ENCODE results near the gene PVRIG. TPM values are rescaled to one million over a fixed set of nuclear protein-coding genes. Genes with fewer than 3 reads are reported as not detected.
"Not testable (repeated sequence)": the region's sequence is repeated elsewhere in the genome, so short reads cannot be mapped to it uniquely, and the experiment has no call there.

PVRIG gene
- total and polyA plus RNA-seq, 9 donors: 0.13 to 7.6 (median 3.5) TPM

GRCh38 chr7:100195222-100195621 is 24.5 kb upstream of the PVRIG start:
- Histone ChIP-seq H3K9me3 (replicated peaks; ENCODE audit: control insufficient read depth, low read depth, low read length) (no peaks in the 10 kb centered on the region), H3K27me3 (ENCODE audit: control insufficient read depth, insufficient read depth, low read length) (no peaks in the 10 kb centered on the region), H3K4me1 (ENCODE audit: control insufficient read depth, insufficient read depth, low read length) (no peaks in the 10 kb centered on the region), H3K4me3 (ENCODE audit: low read length) (no peak overlapping the region), H3K36me3 (ENCODE audit: control insufficient read depth, insufficient read depth, low read length) (no peaks in the 10 kb centered on the region), H3K27ac (ENCODE audit: low read length) (no peak overlapping the region)
- DNase-seq: no peak
- no CpG with 5 or more reads among the region's 2 CpGs for WGBS (ENCODE audit: insufficient coverage)

- H3K27ac ChIP-seq (ENCODE audit: low read length); H3K27me3 ChIP-seq (ENCODE audit: control insufficient read depth, insufficient read depth, low read length); H3K4me1 ChIP-seq (ENCODE audit: control insufficient read depth, insufficient read depth, low read length); H3K36me3 ChIP-seq (ENCODE audit: control insufficient read depth, insufficient read depth, low read length); H3K4me3 ChIP-seq (ENCODE audit: low read length); DNase-seq; H3K9me3 ChIP-seq (replicated peaks; ENCODE audit: control insufficient read depth, low read depth, low read length): not testable (repeated sequence)
- 89% methylated on average over 1 of the region's 6 CpGs for WGBS (ENCODE audit: insufficient coverage)
Observed at GRCh38 chr7:100195901-100196322, 23.8 kb upstream of the PVRIG start.

GRCh38 chr7:100198266-100198665 is 21.5 kb upstream of the PVRIG start:
- Histone ChIP-seq H3K27me3 (ENCODE audit: control insufficient read depth, insufficient read depth, low read length) (no peaks in the 10 kb centered on the region), H3K9me3 (replicated peaks; ENCODE audit: control insufficient read depth, low read depth, low read length) (no peaks in the 10 kb centered on the region), H3K36me3 (ENCODE audit: control insufficient read depth, insufficient read depth, low read length) (no peaks in the 10 kb centered on the region), H3K4me1 (ENCODE audit: control insufficient read depth, insufficient read depth, low read length) (no peaks in the 10 kb centered on the region), H3K4me3 (ENCODE audit: low read length) (no peak overlapping the region), H3K27ac (ENCODE audit: low read length) (no peak overlapping the region)
- 81% methylated on average over 3 of the region's 10 CpGs for WGBS (ENCODE audit: insufficient coverage)
- DNase-seq: no peak

GRCh38 chr7:100200693-100201092 is 19.1 kb upstream of the PVRIG start:
- no peak for DNase-seq
- Histone ChIP-seq H3K4me3 (ENCODE audit: low read length) (no peak overlapping the region), H3K27ac (ENCODE audit: low read length) (no peak overlapping the region), H3K27me3 (ENCODE audit: control insufficient read depth, insufficient read depth, low read length) (no peaks in the 10 kb centered on the region), H3K4me1 (ENCODE audit: control insufficient read depth, insufficient read depth, low read length) (peaks cover 10% of the 10 kb centered on the region), H3K36me3 (ENCODE audit: control insufficient read depth, insufficient read depth, low read length) (no peaks in the 10 kb centered on the region), H3K9me3 (replicated peaks; ENCODE audit: control insufficient read depth, low read depth, low read length) (no peaks in the 10 kb centered on the region)
- WGBS (ENCODE audit: insufficient coverage): 87% methylated on average over 8 of the region's 11 CpGs

GRCh38 chr7:100204454-100204853 is 15.3 kb upstream of the PVRIG start:
- Histone ChIP-seq H3K36me3 (ENCODE audit: control insufficient read depth, insufficient read depth, low read length) (no peaks in the 10 kb centered on the region), H3K27ac (ENCODE audit: low read length) (peak overlapping the region; percentile 25)

GRCh38 chr7:100208911-100209408 is 10.8 kb upstream of the PVRIG start:
- Histone ChIP-seq H3K36me3 (ENCODE audit: control insufficient read depth, insufficient read depth, low read length) (peaks cover 5% of the 10 kb centered on the region), H3K9me3 (replicated peaks; ENCODE audit: control insufficient read depth, low read depth, low read length) (no peaks in the 10 kb centered on the region), H3K4me3 (ENCODE audit: low read length) (no peak overlapping the region), H3K27me3 (ENCODE audit: control insufficient read depth, insufficient read depth, low read length) (no peaks in the 10 kb centered on the region), H3K27ac (ENCODE audit: low read length) (no peak overlapping the region), H3K4me1 (ENCODE audit: control insufficient read depth, insufficient read depth, low read length) (peaks cover 26% of the 10 kb centered on the region)
- 48% methylated on average over 4 of the region's 6 CpGs for WGBS (ENCODE audit: insufficient coverage)
- no peak for DNase-seq

More at GRCh38 chr7:100204454-100204853, 15.3 kb upstream of the PVRIG start:
- H3K27me3 ChIP-seq (ENCODE audit: control insufficient read depth, insufficient read depth, low read length): no peaks in the 10 kb centered on the region
- DNase-seq: peak; percentile 69
- peaks cover 16% of the 10 kb centered on the region for H3K4me1 ChIP-seq (ENCODE audit: control insufficient read depth, insufficient read depth, low read length)
- no peak overlapping the region for H3K4me3 ChIP-seq (ENCODE audit: low read length)
- 51% methylated on average over 6 of the region's 9 CpGs for WGBS (ENCODE audit: insufficient coverage)
- H3K9me3 ChIP-seq (replicated peaks; ENCODE audit: control insufficient read depth, low read depth, low read length): no peaks in the 10 kb centered on the region

- WGBS (ENCODE audit: insufficient coverage): 76% methylated on average over 6 of the region's 6 CpGs
- H3K36me3 ChIP-seq (ENCODE audit: control insufficient read depth, insufficient read depth, low read length): peaks cover 5% of the 10 kb centered on the region
- no peak overlapping the region for H3K4me3 ChIP-seq (ENCODE audit: low read length)
- no peaks in the 10 kb centered on the region for H3K27me3 ChIP-seq (ENCODE audit: control insufficient read depth, insufficient read depth, low read length)
- no peaks in the 10 kb centered on the region for H3K9me3 ChIP-seq (replicated peaks; ENCODE audit: control insufficient read depth, low read depth, low read length)
- DNase-seq: no peak
- peaks cover 23% of the 10 kb centered on the region for H3K4me1 ChIP-seq (ENCODE audit: control insufficient read depth, insufficient read depth, low read length)
- no peak overlapping the region for H3K27ac ChIP-seq (ENCODE audit: low read length)
Observed at GRCh38 chr7:100209493-100209892, 10.3 kb upstream of the PVRIG start.

- no CpG with 5 or more reads among the region's 5 CpGs for WGBS (ENCODE audit: insufficient coverage)
- no peak overlapping the region for H3K27ac ChIP-seq (ENCODE audit: low read length)
- no peaks in the 10 kb centered on the region for H3K27me3 ChIP-seq (ENCODE audit: control insufficient read depth, insufficient read depth, low read length)
- H3K9me3 ChIP-seq (replicated peaks; ENCODE audit: control insufficient read depth, low read depth, low read length): no peaks in the 10 kb centered on the region
- no peak for DNase-seq
- peaks cover 21% of the 10 kb centered on the region for H3K4me1 ChIP-seq (ENCODE audit: control insufficient read depth, insufficient read depth, low read length)
- H3K36me3 ChIP-seq (ENCODE audit: control insufficient read depth, insufficient read depth, low read length): peaks cover 5% of the 10 kb centered on the region
- no peak overlapping the region for H3K4me3 ChIP-seq (ENCODE audit: low read length)
Observed at GRCh38 chr7:100210805-100211204, 8.9 kb upstream of the PVRIG start.

GRCh38 chr7:100211342-100211780 is 8.4 kb upstream of the PVRIG start:
- 86% methylated on average over 2 of the region's 7 CpGs for WGBS (ENCODE audit: insufficient coverage)
- peaks cover 24% of the 10 kb centered on the region for H3K4me1 ChIP-seq (ENCODE audit: control insufficient read depth, insufficient read depth, low read length)
- H3K4me3 ChIP-seq (ENCODE audit: low read length): no peak overlapping the region
- no peak overlapping the region for H3K27ac ChIP-seq (ENCODE audit: low read length)
- H3K9me3 ChIP-seq (replicated peaks; ENCODE audit: control insufficient read depth, low read depth, low read length): no peaks in the 10 kb centered on the region
- H3K36me3 ChIP-seq (ENCODE audit: control insufficient read depth, insufficient read depth, low read length): peaks cover 5% of the 10 kb centered on the region
- DNase-seq: no peak
- no peaks in the 10 kb centered on the region for H3K27me3 ChIP-seq (ENCODE audit: control insufficient read depth, insufficient read depth, low read length)

- peaks cover 27% of the 10 kb centered on the region for H3K4me1 ChIP-seq (ENCODE audit: control insufficient read depth, insufficient read depth, low read length)
- no peak overlapping the region for H3K27ac ChIP-seq (ENCODE audit: low read length)
- 40% methylated on average over 1 of the region's 5 CpGs for WGBS (ENCODE audit: insufficient coverage)
- H3K4me3 ChIP-seq (ENCODE audit: low read length): no peak overlapping the region
- no peak for DNase-seq
- H3K9me3 ChIP-seq (replicated peaks; ENCODE audit: control insufficient read depth, low read depth, low read length): no peaks in the 10 kb centered on the region
- no peaks in the 10 kb centered on the region for H3K27me3 ChIP-seq (ENCODE audit: control insufficient read depth, insufficient read depth, low read length)
- H3K36me3 ChIP-seq (ENCODE audit: control insufficient read depth, insufficient read depth, low read length): peaks cover 5% of the 10 kb centered on the region
Observed at GRCh38 chr7:100212631-100213286, 7.0 kb upstream of the PVRIG start.
